Loucy (cell line): ENCODE results near the gene HBM.

Experiments used
- EZH2phosphoT487 ChIP-seq: fragments of 200-600 bp; IDR thresholded peaks from 2 replicates; pipeline ENCODE4 v1.6.1; 2018; ENCODE audit warnings: antibody characterized with exemption, mild to moderate bottlenecking, moderate library complexity, borderline replicate concordance
- TF ChIP-seq, protein P1 (sequence below): fragments of 200-600 bp; sonication (generic); conservative IDR thresholded peaks from 2 replicates; pipeline ENCODE4 v1.5.1; 2014; ENCODE audit warnings: mild to moderate bottlenecking, antibody characterized with exemption, low read length

- TF ChIP-seq, protein P1, sequence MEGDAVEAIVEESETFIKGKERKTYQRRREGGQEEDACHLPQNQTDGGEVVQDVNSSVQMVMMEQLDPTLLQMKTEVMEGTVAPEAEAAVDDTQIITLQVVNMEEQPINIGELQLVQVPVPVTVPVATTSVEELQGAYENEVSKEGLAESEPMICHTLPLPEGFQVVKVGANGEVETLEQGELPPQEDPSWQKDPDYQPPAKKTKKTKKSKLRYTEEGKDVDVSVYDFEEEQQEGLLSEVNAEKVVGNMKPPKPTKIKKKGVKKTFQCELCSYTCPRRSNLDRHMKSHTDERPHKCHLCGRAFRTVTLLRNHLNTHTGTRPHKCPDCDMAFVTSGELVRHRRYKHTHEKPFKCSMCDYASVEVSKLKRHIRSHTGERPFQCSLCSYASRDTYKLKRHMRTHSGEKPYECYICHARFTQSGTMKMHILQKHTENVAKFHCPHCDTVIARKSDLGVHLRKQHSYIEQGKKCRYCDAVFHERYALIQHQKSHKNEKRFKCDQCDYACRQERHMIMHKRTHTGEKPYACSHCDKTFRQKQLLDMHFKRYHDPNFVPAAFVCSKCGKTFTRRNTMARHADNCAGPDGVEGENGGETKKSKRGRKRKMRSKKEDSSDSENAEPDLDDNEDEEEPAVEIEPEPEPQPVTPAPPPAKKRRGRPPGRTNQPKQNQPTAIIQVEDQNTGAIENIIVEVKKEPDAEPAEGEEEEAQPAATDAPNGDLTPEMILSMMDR = no peak
- TF ChIP-seq EZH2phosphoT487 = no peak
Measured at GRCh38 chr16:138049-138417, 27.7 kb upstream of the HBM start.
